DND-41 (cell line): ENCODE results near the gene RBMS3.

ENCODE experiments used
- CTCF ChIP-seq: IDR thresholded peaks from 2 replicates; pipeline ENCODE4 v1.5.1; 2012; ENCODE audit warnings: borderline replicate concordance, low read length, moderate library complexity, mild to moderate bottlenecking; ENCODE audit not compliant: poor library complexity, severe bottlenecking; ENCODE audit errors: extremely low read depth
- EZH2 ChIP-seq: IDR thresholded peaks from 3 replicates; pipeline ENCODE4 v1.6.1; 2012; ENCODE audit warnings: borderline replicate concordance, low read depth, mild to moderate bottlenecking, moderate library complexity, low read length, inconsistent platforms; ENCODE audit not compliant: severe bottlenecking

- TF ChIP-seq CTCF (no peak), EZH2 (no peak)
Measured at GRCh38 chr3:29415482-29416223, 134.8 kb downstream of the RBMS3 start.
